Endothelial cell of umbilical vein (primary cell): ENCODE measurements around the gene PPP1R13B. TPM values are rescaled to one million over a fixed set of nuclear protein-coding genes. Genes with fewer than 3 reads are reported as not detected.
"Not testable (repeated sequence)": the region's sequence is repeated elsewhere in the genome, so short reads cannot be mapped to it uniquely, and the experiment has no call there.

Source experiments
- BruUV-seq: library from RNA; stranded (reverse); fragments of 400-500 nt; replicated peaks from 2 replicates; lab custom pipeline; 2021; lab: Mats Ljungman, UMichigan
- CTCF ChIA-PET: fragments of 300-600, 350-600 bp; sonication (Branson Sonifier 250); formaldehyde crosslinking; loops from one replicate; lab custom pipeline; 2021; ENCODE audit warnings: antibody characterized with exemption, inconsistent platforms; lab: Charles Lee
- POLR2A ChIA-PET: fragments of 300-600, 350-600 bp; sonication (Branson Sonifier 250); formaldehyde crosslinking; loops from one replicate; lab custom pipeline; 2021; ENCODE audit warnings: antibody characterized with exemption, inconsistent platforms; lab: Charles Lee
- DNase-seq: peaks from one replicate; pipeline ENCODE4 v3.0.0-alpha.2; 2011; ENCODE audit warnings: low read depth, low spot score
- FAIRE-seq: peaks from 2 replicates; lab custom pipeline; 2011; peaks lifted over from hg19 to GRCh38; lab: Jason Lieb, UNC
- H2AFZ ChIP-seq: 2 replicates; pipeline ENCODE4 v1.6.0; 2012; ENCODE audit warnings: low read depth, low read length, control low read depth, inconsistent platforms
- H3K27ac ChIP-seq: 2 replicates; pipeline ENCODE4 v1.5.1; 2011; ENCODE audit warnings: low read depth, mild to moderate bottlenecking, control low read depth, low read length, moderate library complexity; ENCODE audit not compliant: insufficient read depth
- H3K27me3 ChIP-seq, 2 experiments: 2 replicates each; pipeline versions ENCODE4 v1.6.0 to v1.6.1; 2011; ENCODE audit warnings: low read length in 2 of 2, mixed read lengths in 1 of 2; ENCODE audit not compliant: control insufficient read depth in 2 of 2, insufficient read depth in 2 of 2
- H3K36me3 ChIP-seq, 2 experiments: 2 replicates in 1 of 2; 3 replicates in 1 of 2; pipeline ENCODE4 v1.5.1; 2011; ENCODE audit warnings: low read length in 2 of 2, mild to moderate bottlenecking in 1 of 2, moderate library complexity in 1 of 2; ENCODE audit not compliant: control insufficient read depth in 2 of 2, insufficient read depth in 2 of 2; ENCODE audit errors: extremely low read depth in 1 of 2
- H3K4me1 ChIP-seq: 3 replicates; pipeline ENCODE4 v1.5.1; 2011; ENCODE audit warnings: mild to moderate bottlenecking, low read length; ENCODE audit not compliant: control insufficient read depth, insufficient read depth; ENCODE audit errors: extremely low read depth
- H3K4me2 ChIP-seq: 2 replicates; pipeline ENCODE4 v1.6.1; 2011; ENCODE audit warnings: low read length, control low read depth, mixed read lengths; ENCODE audit not compliant: insufficient read depth
- H3K4me3 ChIP-seq, 3 experiments: fragments of 200-600 bp in 1 of 3; sonication (generic), shearing (Covaris generic) in 1 of 3; replicated peaks in 1 of 3; 2 replicates each; pipeline ENCODE4 v1.5.1; 2011 to 2016; ENCODE audit warnings: control low read depth in 3 of 3, low read length in 3 of 3, mild to moderate bottlenecking in 2 of 3, inconsistent platforms in 1 of 3, low read depth in 1 of 3, moderate library complexity in 1 of 3; ENCODE audit not compliant: insufficient read depth in 1 of 3
- H3K79me2 ChIP-seq: 2 replicates; pipeline ENCODE4 v1.6.0; 2012; ENCODE audit warnings: low read length, inconsistent platforms; ENCODE audit not compliant: control insufficient read depth, insufficient read depth
- H3K9ac ChIP-seq: replicated peaks from 2 replicates; pipeline ENCODE3; 2011; ENCODE audit warnings: low read length, control low read depth; ENCODE audit not compliant: insufficient read depth; ENCODE audit errors: extremely low read depth
- H3K9me1 ChIP-seq: replicated peaks from 3 replicates; pipeline ENCODE4 v1.6.0; 2011; ENCODE audit warnings: mild to moderate bottlenecking, low read length; ENCODE audit not compliant: control insufficient read depth, insufficient read depth; ENCODE audit errors: extremely low read depth
- H3K9me3 ChIP-seq: replicated peaks from 2 replicates; pipeline ENCODE4 v1.5.1; 2012; ENCODE audit warnings: low read length, inconsistent platforms; ENCODE audit not compliant: control insufficient read depth, insufficient read depth
- H4K20me1 ChIP-seq: replicated peaks from 2 replicates; pipeline ENCODE3; 2011; ENCODE audit warnings: mild to moderate bottlenecking, low read length; ENCODE audit not compliant: control insufficient read depth, insufficient read depth; ENCODE audit errors: extremely low read depth
- CTCF ChIP-seq, 2 donors: IDR thresholded peaks; 1 replicate in 1 of 2; 2 replicates in 1 of 2; pipeline ENCODE4 v1.5.1; 2011; ENCODE audit warnings: low read length in 2 of 2, mild to moderate bottlenecking in 2 of 2, moderate library complexity in 2 of 2, control low read depth in 1 of 2, inconsistent platforms in 1 of 2, low read depth in 1 of 2; ENCODE audit not compliant: insufficient read depth in 1 of 2; ENCODE audit errors: extremely low read depth in 1 of 2
- EZH2 ChIP-seq: IDR thresholded peaks from 2 replicates; pipeline ENCODE4 v1.6.1; 2012; ENCODE audit warnings: borderline replicate concordance, low read depth, mild to moderate bottlenecking, moderate library complexity, low read length, inconsistent platforms; ENCODE audit not compliant: severe bottlenecking
- FOS ChIP-seq: IDR thresholded peaks from 2 replicates; pipeline ENCODE4 v1.6.1; 2011; ENCODE audit warnings: mild to moderate bottlenecking, low read length, moderate library complexity, borderline replicate concordance; ENCODE audit not compliant: insufficient read depth
- GATA2 ChIP-seq: IDR thresholded peaks from 2 replicates; pipeline ENCODE4 v1.7.0; 2011; ENCODE audit warnings: low read depth, mild to moderate bottlenecking, moderate library complexity, mixed read lengths, low read length; ENCODE audit not compliant: insufficient read length, insufficient read depth
- JUN ChIP-seq: IDR thresholded peaks from 2 replicates; pipeline ENCODE4 v1.6.1; 2011; ENCODE audit warnings: borderline replicate concordance, low read depth; ENCODE audit not compliant: insufficient read length, insufficient read depth
- MYC ChIP-seq: IDR thresholded peaks from one replicate; pipeline ENCODE4 v1.6.1; 2011; ENCODE audit warnings: mild to moderate bottlenecking, low read depth, low read length
- POLR2A ChIP-seq: IDR thresholded peaks from 2 replicates; pipeline ENCODE4 v1.6.1; 2012; ENCODE audit warnings: low read depth, mild to moderate bottlenecking, control low read depth, low read length
- POLR2AphosphoS5 ChIP-seq: IDR thresholded peaks from 2 replicates; pipeline ENCODE4 v1.6.1; 2012; ENCODE audit warnings: low read depth, mild to moderate bottlenecking, control low read depth, low read length, moderate library complexity; ENCODE audit not compliant: insufficient read depth
- dilution Hi-C: fragments of 300-500 bp; cut with MboI; formaldehyde crosslinking; loops from one replicate; pipeline ENCODE4 v1.15.0; 2019; ENCODE audit warnings: low sequenced_read_pairs; ENCODE audit not compliant: extremely low pct_ligation_motif_present
- intact Hi-C: fragments of 100-400 bp; cut with micrococcal nuclease; formaldehyde crosslinking; loops from one replicate; pipeline ENCODE4 v1.10.0; 2022
- polyA plus RNA-seq, 4 experiments: library from polyadenylated mRNA; depleted of rRNA in 3 of 4; stranded (reverse) in 3 of 4; unstranded in 1 of 4; fragments of >200 nt; gene quantifications; 2 replicates each; pipeline versions ENCODE4 v1.2.1 to v1.2.3, GENCODE V29; 2011 to 2012; ENCODE audit warnings: missing spikeins in 1 of 4
- total RNA-seq: library from RNA; stranded (reverse); gene quantifications from 2 replicates; pipeline ENCODE4 v1.2.3, GENCODE V29; 2021
- TF ChIP-seq, protein P1 (sequence below): IDR thresholded peaks from 2 replicates; pipeline ENCODE4 v1.6.1; 2011; ENCODE audit not compliant: insufficient read depth, insufficient read length

PPP1R13B gene
- total and polyA plus RNA-seq, 2 donors (not counting 3 experiments of a cell fraction or from before 2014, with no cell fraction given), result 10.0 to 30.0 TPM

GRCh38 chr14:103801459-103801858 is 45.9 kb downstream of the PPP1R13B start:
- Histone ChIP-seq H3K9me3 (no peaks in the 10 kb centered on the region), H3K4me1 (no peaks in the 10 kb centered on the region), H3K4me2 (no peak overlapping the region), H3K9me1 (no peaks in the 10 kb centered on the region), H3K27me3 (no peaks in the 10 kb centered on the region), H4K20me1 (no peaks in the 10 kb centered on the region), H3K36me3 (no peaks in the 10 kb centered on the region), H2AFZ (no peak overlapping the region), H3K4me3 (no peak overlapping the region), H3K79me2 (peaks cover 5% of the 10 kb centered on the region), H3K27ac (no peak overlapping the region), H3K9ac (no peak overlapping the region)
- no TSS peak for BruUV-seq
- TF ChIP-seq POLR2A (no peak), CTCF (IDR thresholded peaks at IDR 0.05; ENCODE audit: extremely low read depth in 1 of 2, insufficient read depth in 1 of 2, low read depth in 1 of 2, low read length in 2 of 2) (no peak), GATA2 (no peak), EZH2 (no peak), MYC (no peak), JUN (no peak), POLR2AphosphoS5 (no peak), FOS (no peak)
- TF ChIP-seq, protein P1, sequence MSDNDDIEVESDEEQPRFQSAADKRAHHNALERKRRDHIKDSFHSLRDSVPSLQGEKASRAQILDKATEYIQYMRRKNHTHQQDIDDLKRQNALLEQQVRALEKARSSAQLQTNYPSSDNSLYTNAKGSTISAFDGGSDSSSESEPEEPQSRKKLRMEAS, result no peak
- intact Hi-C loops, result no loop called here
- ChIA-PET CTCF (no interaction called here), POLR2A (no interaction called here)
- FAIRE-seq (no peak), DNase-seq (no peak)
- dilution Hi-C loops, result no loop called here

DNA sequence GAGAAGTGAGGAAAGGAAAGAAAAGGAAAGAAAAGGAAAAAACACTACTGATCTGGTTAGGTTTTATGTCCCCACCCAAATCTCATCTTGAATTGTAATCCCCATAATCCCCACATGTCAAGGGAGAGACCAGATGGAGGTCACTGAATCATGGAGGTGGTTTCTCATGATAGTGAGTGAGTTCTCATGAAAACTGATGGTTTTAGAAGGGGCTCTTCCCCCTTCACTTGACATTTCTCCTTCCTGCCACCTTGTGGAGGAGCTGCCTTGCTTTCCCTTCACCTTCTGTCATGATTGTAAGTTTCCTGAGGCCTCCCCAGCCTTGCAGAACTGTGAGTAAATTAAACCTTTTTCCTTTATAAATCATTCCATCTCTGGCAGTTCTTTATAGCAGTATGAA is 54.2 kb downstream of the PPP1R13B start:
- H3K4me1 ChIP-seq, H3K9ac ChIP-seq, DNase-seq, H3K9me1 ChIP-seq, FAIRE-seq, H2AFZ ChIP-seq, POLR2A ChIA-PET, H3K4me3 ChIP-seq, intact Hi-C loops, BruUV-seq, dilution Hi-C loops, H3K27ac ChIP-seq, H3K9me3 ChIP-seq, H3K27me3 ChIP-seq, H3K4me2 ChIP-seq, H3K36me3 ChIP-seq, H4K20me1 ChIP-seq, H3K79me2 ChIP-seq: not testable (repeated sequence)
- CTCF ChIA-PET, result interaction anchor here (0.7 to 3.0 kb wide), 2 partner anchors 16 to 108 kb away, joined by 4 to 10 read pairs; no protein-coding TSS in a partner anchor
